ENCODE results near the gene TMEM145. TPM values are rescaled to one million over a fixed set of nuclear protein-coding genes. Genes with fewer than 3 reads are reported as not detected.

Gene TMEM145
- total RNA-seq, 1 experiment from 2014 or later = 3.0 TPM

DNA sequence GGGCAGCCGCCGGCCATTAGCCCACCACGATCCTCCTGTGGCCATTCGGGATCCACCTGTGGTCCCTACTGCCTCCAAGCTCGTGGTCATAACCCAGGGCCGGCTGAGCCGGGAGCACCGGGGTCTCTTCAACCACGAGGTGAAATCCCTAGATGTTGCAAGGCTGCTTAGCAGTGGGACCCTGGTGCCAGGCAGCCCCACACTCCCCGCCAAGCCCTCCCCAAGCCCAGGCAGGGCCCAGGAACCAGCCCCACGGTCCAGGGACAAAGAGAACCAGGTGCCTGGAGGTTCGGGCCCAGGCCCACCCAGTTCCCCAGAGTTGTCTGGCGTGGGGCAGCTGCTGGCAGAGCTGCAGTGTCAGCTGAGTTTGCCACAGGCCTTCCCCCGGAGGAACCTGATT is 3.4 kb upstream of the TMEM145 start:
- Histone ChIP-seq H3K27me3 (ENCODE audit: control insufficient read depth, insufficient read depth, low read length) (no peaks in the 10 kb centered on the region), H3K9me3 (ENCODE audit: control insufficient read depth, insufficient read depth, low read depth, low read length) (no peaks in the 10 kb centered on the region), H3K4me1 (ENCODE audit: control insufficient read depth, insufficient read depth, low read length) (no peaks in the 10 kb centered on the region), H3K36me3 (ENCODE audit: control insufficient read depth, insufficient read depth, low read length) (no peaks in the 10 kb centered on the region), H3K4me3 (ENCODE audit: low read depth in 2 of 2, low read length in 2 of 2) (no peak overlapping the region), H3K27ac (ENCODE audit: low read length) (no peak overlapping the region)
- no peak for TF ChIP-seq TCF7L2 (IDR thresholded peaks at IDR 0.05; ENCODE audit: low read depth, low read length)
- no peak for TF ChIP-seq REST (IDR thresholded peaks at IDR 0.05; ENCODE audit: insufficient read depth in 1 of 2, low read depth in 2 of 2, low read length in 1 of 2)
- TF ChIP-seq POLR2AphosphoS5 (IDR thresholded peaks at IDR 0.05; ENCODE audit: low read depth, low read length) = no peak
- no peak for TF ChIP-seq SIN3A (IDR thresholded peaks at IDR 0.05; ENCODE audit: borderline replicate concordance, insufficient read depth, low read depth, low read length)
- TF ChIP-seq CTCF (IDR thresholded peaks at IDR 0.05) = no peak
- ATAC-seq (no peak), DNase-seq (ENCODE audit: low read depth, low spot score) (no peak)
- ChIA-PET POLR2A (no interaction called here), CTCF (no interaction called here)
- in situ Hi-C loops (cut with HindIII; ENCODE audit: low pct_unique_long_range_greater_than_20kb, low sequenced_read_pairs) (no loop called here), intact Hi-C loops (cut with micrococcal nuclease; ENCODE audit: unreplicated experiment) (no loop called here)
- no TSS peak for BruUV-seq (replicated peaks)

GRCh38 chr19:42311657-42312056 is 1.5 kb upstream of the TMEM145 start:
- BruUV-seq (replicated peaks) = no TSS peak
- in situ Hi-C loops (cut with HindIII; ENCODE audit: low pct_unique_long_range_greater_than_20kb, low sequenced_read_pairs) = no loop called here
- ChIA-PET CTCF (interaction anchor here (0.7 kb wide), 1 partner anchor 65 kb away, joined by 3 read pairs; no protein-coding TSS in a partner anchor), POLR2A (interaction anchor here (0.7 kb wide), 1 partner anchor 58 kb away, joined by 3 read pairs; no protein-coding TSS in a partner anchor)
- Histone ChIP-seq H3K27me3 (ENCODE audit: control insufficient read depth, insufficient read depth, low read length) (no peaks in the 10 kb centered on the region), H3K4me3 (ENCODE audit: low read depth in 2 of 2, low read length in 2 of 2) (no peak overlapping the region), H3K27ac (ENCODE audit: low read length) (no peak overlapping the region), H3K4me1 (ENCODE audit: control insufficient read depth, insufficient read depth, low read length) (no peaks in the 10 kb centered on the region), H3K36me3 (ENCODE audit: control insufficient read depth, insufficient read depth, low read length) (no peaks in the 10 kb centered on the region), H3K9me3 (ENCODE audit: control insufficient read depth, insufficient read depth, low read depth, low read length) (no peaks in the 10 kb centered on the region)
- TF ChIP-seq SIN3A (IDR thresholded peaks at IDR 0.05; ENCODE audit: borderline replicate concordance, insufficient read depth, low read depth, low read length) (no peak), CTCF (IDR thresholded peaks at IDR 0.05) (no peak), TCF7L2 (IDR thresholded peaks at IDR 0.05; ENCODE audit: low read depth, low read length) (no peak), REST (IDR thresholded peaks at IDR 0.05; ENCODE audit: insufficient read depth in 1 of 2, low read depth in 2 of 2, low read length in 1 of 2) (no peak), POLR2AphosphoS5 (IDR thresholded peaks at IDR 0.05; ENCODE audit: low read depth, low read length) (no peak)
- intact Hi-C loops (cut with micrococcal nuclease; ENCODE audit: unreplicated experiment) = no loop called here
- no peak for DNase-seq (ENCODE audit: low read depth, low spot score)
- no peak for ATAC-seq

All from Panc1 (cell line).